HepG2 (cell line): ENCODE data around the gene C2. TPM values are rescaled to one million over a fixed set of nuclear protein-coding genes. Genes with fewer than 3 reads are reported as not detected.

Experiments used
- ATRX ChIP-seq: sonication (generic); formaldehyde crosslinking; IDR thresholded peaks from 2 replicates; pipeline ENCODE4 v1.4.0; 2020; ENCODE audit warnings: missing genetic modification reagents, borderline replicate concordance
- HNF4G ChIP-seq, 2 experiments: sonication (generic) in 1 of 2; formaldehyde crosslinking in 1 of 2; IDR thresholded peaks; 2 replicates each; pipeline versions ENCODE4 v1.4.0 to v1.6.1; 2011 to 2020; ENCODE audit warnings: borderline replicate concordance in 2 of 2, low read depth in 2 of 2, mild to moderate bottlenecking in 2 of 2, low read length in 1 of 2, missing genetic modification reagents in 1 of 2, moderate library complexity in 1 of 2
- MEF2D ChIP-seq: sonication (generic); formaldehyde crosslinking; IDR thresholded peaks from 2 replicates; pipeline ENCODE4 v1.5.1; 2020; ENCODE audit warnings: mild to moderate bottlenecking, missing genetic modification reagents
- MXI1 ChIP-seq: IDR thresholded peaks from 3 replicates; pipeline ENCODE4 v1.6.1; 2012; ENCODE audit warnings: low read depth, low read length, inconsistent platforms, borderline replicate concordance
- REPIN1 ChIP-seq: sonication (generic); formaldehyde crosslinking; IDR thresholded peaks from 2 replicates; pipeline ENCODE4 v1.8.0; 2022; ENCODE audit warnings: missing genetic modification reagents, low read depth, mild to moderate bottlenecking, borderline replicate concordance
- REST ChIP-seq, 2 experiments: IDR thresholded peaks; 2 replicates each; pipeline ENCODE4 v1.6.1; 2011 to 2012; ENCODE audit warnings: low read length in 2 of 2, borderline replicate concordance in 1 of 2, low read depth in 1 of 2, mild to moderate bottlenecking in 1 of 2, moderate library complexity in 1 of 2
- RFX1 ChIP-seq: fragments of 450-650 bp; IDR thresholded peaks from 2 replicates; pipeline ENCODE4 v1.6.1; 2017
- TCF12 ChIP-seq, 2 experiments: fragments of 450-650 bp in 1 of 2; sonication (generic) in 1 of 2; formaldehyde crosslinking in 1 of 2; IDR thresholded peaks; 2 replicates each; pipeline versions ENCODE4 v1.6.1 to v1.8.0; 2017 to 2022; ENCODE audit warnings: antibody characterized with exemption in 1 of 2, mild to moderate bottlenecking in 1 of 2, missing genetic modification reagents in 1 of 2, moderate library complexity in 1 of 2
- TGIF2 ChIP-seq: IDR thresholded peaks from 2 replicates; pipeline ENCODE4 v1.6.1; 2016; ENCODE audit warnings: control low read depth, missing compliant biosample characterization
- ZBTB1 ChIP-seq: sonication (generic); formaldehyde crosslinking; IDR thresholded peaks from 2 replicates; pipeline ENCODE4 v1.4.0; 2020; ENCODE audit warnings: missing genetic modification reagents, borderline replicate concordance
- ZBTB43 ChIP-seq: sonication (generic); formaldehyde crosslinking; conservative IDR thresholded peaks from 2 replicates; pipeline ENCODE4 v1.4.0; 2020; ENCODE audit warnings: missing genetic modification reagents
- ZGPAT ChIP-seq: IDR thresholded peaks from 2 replicates; pipeline ENCODE4 v1.6.1; 2016; ENCODE audit warnings: mild to moderate bottlenecking
- ZKSCAN1 ChIP-seq: fragments of 150-350 bp; IDR thresholded peaks from 2 replicates; pipeline ENCODE4 v1.6.1; 2014; ENCODE audit warnings: low read length
- ZNF281 ChIP-seq: sonication (generic); formaldehyde crosslinking; IDR thresholded peaks from 2 replicates; pipeline ENCODE4 v1.4.0; 2020; ENCODE audit warnings: missing genetic modification reagents, borderline replicate concordance
- ZNF441 ChIP-seq: sonication (generic); formaldehyde crosslinking; IDR thresholded peaks from 2 replicates; pipeline ENCODE4 v1.7.0; 2021; ENCODE audit warnings: missing genetic modification reagents, borderline replicate concordance
- ZNF557 ChIP-seq: sonication (generic); formaldehyde crosslinking; IDR thresholded peaks from 2 replicates; pipeline ENCODE4 v1.4.0; 2020; ENCODE audit warnings: missing genetic modification reagents
- ZNF570 ChIP-seq: sonication (generic); formaldehyde crosslinking; IDR thresholded peaks from 2 replicates; pipeline ENCODE4 v1.4.0; 2020; ENCODE audit warnings: mild to moderate bottlenecking, missing genetic modification reagents, borderline replicate concordance
- ZNF780A ChIP-seq: sonication (generic); formaldehyde crosslinking; IDR thresholded peaks from 2 replicates; pipeline ENCODE4 v1.8.0; 2022; ENCODE audit warnings: mild to moderate bottlenecking, missing genetic modification reagents, moderate library complexity
- polyA plus RNA-seq, 8 experiments: library from polyadenylated mRNA; depleted of rRNA in 3 of 8; stranded (reverse) in 7 of 8; unstranded in 1 of 8; fragments of >200 nt; fragmentation: Illumina TruSeq in 4 of 8; extraction: Trizol in 4 of 8; gene quantifications; 2 replicates each; pipeline versions ENCODE4 v1.2.1 to v1.2.3, GENCODE V29; 2011 to 2016; ENCODE audit warnings: low read depth in 4 of 8, missing spikeins in 1 of 8, mixed read lengths in 1 of 8; ENCODE audit not compliant: insufficient read depth in 1 of 8
- total RNA-seq, 5 experiments: library from RNA; depleted of rRNA; stranded (reverse); fragments of >200 nt; fragmentation: Illumina TruSeq; extraction: Trizol; gene quantifications; 2 replicates each; pipeline ENCODE4 v1.2.3, GENCODE V29; 2016; ENCODE audit warnings: low read depth in 1 of 5
- TF ChIP-seq, protein P1 (sequence below): sonication (generic); formaldehyde crosslinking; IDR thresholded peaks from 2 replicates; pipeline ENCODE4 v1.4.0; 2020; ENCODE audit warnings: missing genetic modification reagents

Gene C2
- total and polyA plus RNA-seq, 2 of the 13 experiments (the other 11 are each of a cell fraction or from before 2014, with no cell fraction given) = 165 to 307 TPM

DNA sequence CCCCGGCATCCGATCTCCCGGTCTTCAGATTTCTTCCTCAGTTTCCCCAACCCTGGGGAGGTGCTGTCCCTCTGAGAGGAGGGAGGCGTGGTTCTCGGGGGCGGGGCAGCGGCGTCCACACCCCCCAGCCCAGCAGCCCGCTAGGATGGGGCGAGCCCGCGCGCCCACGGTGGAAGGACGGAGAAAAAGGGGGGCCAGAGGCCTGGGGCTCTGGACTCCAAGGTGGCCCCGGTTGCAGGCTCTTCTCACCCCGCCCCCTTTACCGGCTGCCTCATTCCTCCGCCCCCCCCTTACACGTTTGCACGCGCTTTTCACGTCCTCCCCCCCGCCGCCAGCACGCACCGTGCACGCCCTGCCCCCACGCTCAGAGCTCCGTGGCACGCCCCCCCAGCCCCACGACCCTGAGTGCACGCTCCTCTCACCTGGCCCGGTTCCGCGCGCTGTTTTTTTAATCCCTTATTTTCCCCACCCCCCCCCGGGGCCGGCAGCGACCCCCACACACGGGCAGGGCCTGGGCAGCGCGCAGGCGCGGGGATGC lies 26.0 kb upstream of the C2 start (continued):
- no peak for TF ChIP-seq TGIF2 (CRISPR knock-in tag)
- no peak for TF ChIP-seq MXI1
- TF ChIP-seq ZNF281 (CRISPR knock-in tag) = peak; percentile 67; the same call in 1 of the 2 replicates
- TF ChIP-seq, protein P1, sequence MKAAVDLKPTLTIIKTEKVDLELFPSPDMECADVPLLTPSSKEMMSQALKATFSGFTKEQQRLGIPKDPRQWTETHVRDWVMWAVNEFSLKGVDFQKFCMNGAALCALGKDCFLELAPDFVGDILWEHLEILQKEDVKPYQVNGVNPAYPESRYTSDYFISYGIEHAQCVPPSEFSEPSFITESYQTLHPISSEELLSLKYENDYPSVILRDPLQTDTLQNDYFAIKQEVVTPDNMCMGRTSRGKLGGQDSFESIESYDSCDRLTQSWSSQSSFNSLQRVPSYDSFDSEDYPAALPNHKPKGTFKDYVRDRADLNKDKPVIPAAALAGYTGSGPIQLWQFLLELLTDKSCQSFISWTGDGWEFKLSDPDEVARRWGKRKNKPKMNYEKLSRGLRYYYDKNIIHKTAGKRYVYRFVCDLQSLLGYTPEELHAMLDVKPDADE (CRISPR knock-in tag) = no peak
- no peak for TF ChIP-seq ZNF570 (CRISPR knock-in tag)
- TF ChIP-seq ZBTB1 = no peak
- TF ChIP-seq HNF4G (IDR thresholded peaks at IDR 0.05; ENCODE audit: borderline replicate concordance, low read depth, low read length) = no peak
- no peak for TF ChIP-seq HNF4G (CRISPR knock-in tag; IDR thresholded peaks at IDR 0.05; ENCODE audit: borderline replicate concordance, low read depth)
- TF ChIP-seq ZGPAT (CRISPR knock-in tag) = peak; percentile 34; the same call in 1 of the 2 replicates
- no peak for TF ChIP-seq RFX1
- TF ChIP-seq REST (IDR thresholded peaks at IDR 0.05; ENCODE audit: borderline replicate concordance in 1 of 2, low read depth in 1 of 2, low read length in 2 of 2) = no peak
- TF ChIP-seq ZNF780A = no peak
- no peak for TF ChIP-seq ZNF557 (CRISPR knock-in tag)
- no peak for TF ChIP-seq MEF2D
- no peak for TF ChIP-seq REPIN1 (CRISPR knock-in tag)
- TF ChIP-seq ZNF441 (CRISPR knock-in tag) = no peak
- TF ChIP-seq ZBTB43 = no peak
- TF ChIP-seq TCF12 (IDR thresholded peaks at IDR 0.05) = no peak
- no peak for TF ChIP-seq TCF12 (CRISPR knock-in tag; IDR thresholded peaks at IDR 0.05)
- TF ChIP-seq ZKSCAN1 = no peak
- TF ChIP-seq ATRX = no peak
